SK-N-SH (cell line): ENCODE data around the gene SLC8A1.

Experiments used
- CTCF ChIP-seq: fragments of 200-600 bp; sonication (generic); IDR thresholded peaks from 2 replicates; pipeline ENCODE4 v1.6.1; 2017; ENCODE audit warnings: antibody characterized with exemption, mild to moderate bottlenecking, moderate library complexity
- FOXM1 ChIP-seq: IDR thresholded peaks from 2 replicates; pipeline ENCODE4 v1.4.0; 2012; ENCODE audit warnings: low read depth, mild to moderate bottlenecking
- RAD21 ChIP-seq: IDR thresholded peaks from 2 replicates; pipeline ENCODE4 v1.6.1; 2012; ENCODE audit warnings: mild to moderate bottlenecking, low read length

- TF ChIP-seq CTCF (no peak), FOXM1 (no peak), RAD21 (no peak)
Observed at GRCh38 chr2:40260437-40260836, 191.5 kb downstream of the SLC8A1 start.
